ENCODE data around the gene PBXIP1.

Gene PBXIP1

DNA sequence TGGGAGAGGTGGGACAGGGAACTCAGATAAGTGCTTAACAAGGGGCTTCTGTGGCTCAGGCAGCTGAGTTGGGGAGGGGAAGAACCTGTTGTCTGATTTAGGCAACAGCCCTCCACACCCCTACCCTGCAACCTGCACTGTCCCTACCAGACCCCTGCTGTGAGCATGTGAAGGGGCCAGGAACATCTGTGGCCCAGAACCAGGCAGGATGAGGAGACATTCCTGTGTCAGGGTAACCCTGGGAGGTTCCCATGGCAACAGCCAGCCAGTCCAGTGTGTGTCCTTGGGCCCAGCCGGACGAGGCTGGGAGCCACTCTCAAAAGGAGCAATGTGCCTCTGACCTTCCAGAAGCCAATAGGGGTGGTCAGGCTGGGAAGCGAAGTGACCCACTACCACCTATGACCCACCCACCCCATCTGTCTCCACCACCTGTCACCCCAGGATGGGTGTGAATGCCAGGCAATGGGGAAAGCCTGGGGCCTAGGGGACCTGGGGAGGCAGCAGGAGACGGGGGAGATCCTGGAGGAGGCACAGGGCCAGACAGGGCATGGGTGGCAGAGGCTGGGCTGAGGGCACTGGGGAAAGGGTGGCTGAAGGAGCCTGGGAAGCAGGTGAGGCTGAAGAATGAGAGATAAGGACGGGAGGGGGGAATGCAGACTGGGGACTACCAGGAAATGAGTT, 14.4 kb downstream of the PBXIP1 start:
- whole genome bisulfite sequencing: 63% methylated on average over 3 of the region's 5 CpGs
- H2BK15ac ChIP-seq (ENCODE audit: low read depth, poor library complexity, severe bottlenecking): no peak overlapping the region
- H3K4me1 ChIP-seq (ENCODE audit: control insufficient read depth, insufficient read depth, low read depth, low read length): peaks cover 18% of the 10 kb centered on the region
- no peak overlapping the region for H2BK120ac ChIP-seq (ENCODE audit: low read depth, low read length)
- no peak overlapping the region for H3K27ac ChIP-seq (ENCODE audit: low read length, poor library complexity, severe bottlenecking)
- no peak overlapping the region for H3K18ac ChIP-seq (ENCODE audit: low read depth in 1 of 2, low read length in 2 of 2)
- H3K14ac ChIP-seq (ENCODE audit: low read length in 2 of 2): peak overlapping the region in 1 of 2 experiments; percentile 57
- H3K79me1 ChIP-seq (replicated peaks; ENCODE audit: low read length, poor library complexity, severe bottlenecking): no peaks in the 10 kb centered on the region
- no peak overlapping the region for H2AK5ac ChIP-seq (ENCODE audit: low read length, severe bottlenecking)
- no peak overlapping the region for H4K8ac ChIP-seq (ENCODE audit: low read length)
- DNase-seq: peak; percentile 53
- H2BK12ac ChIP-seq (ENCODE audit: low read length in 2 of 2): no peak overlapping the region
- H3K4me2 ChIP-seq (ENCODE audit: low read length, poor library complexity, severe bottlenecking): no peak overlapping the region
- H2AFZ ChIP-seq (ENCODE audit: low read depth, low read length): no peak overlapping the region
- H3K9me3 ChIP-seq (ENCODE audit: control insufficient read depth, low read length): no peaks in the 10 kb centered on the region
- no peaks in the 10 kb centered on the region for H3K27me3 ChIP-seq (ENCODE audit: control insufficient read depth in 1 of 2, insufficient read depth in 1 of 2, low read length in 2 of 2)
- peaks cover 12 to 33% of the 10 kb centered on the region in 2 experiments for H3K36me3 ChIP-seq (ENCODE audit: control insufficient read depth in 1 of 2, insufficient read depth in 2 of 2, low read depth in 1 of 2, low read length in 2 of 2)
- H2BK5ac ChIP-seq (ENCODE audit: low read depth, low read length, poor library complexity, severe bottlenecking): no peak overlapping the region
- H3K23ac ChIP-seq (ENCODE audit: low read length in 2 of 2): no peak overlapping the region
- H4K91ac ChIP-seq (ENCODE audit: low read length): no peak overlapping the region
- no peak overlapping the region for H3K4me3 ChIP-seq (ENCODE audit: insufficient read depth in 1 of 2, low read depth in 1 of 2, low read length in 2 of 2)
- H3K9ac ChIP-seq (ENCODE audit: low read length): peak overlapping the region; percentile 35
- H3K4ac ChIP-seq (ENCODE audit: low read depth in 1 of 2, low read length in 2 of 2): no peak overlapping the region

DNA sequence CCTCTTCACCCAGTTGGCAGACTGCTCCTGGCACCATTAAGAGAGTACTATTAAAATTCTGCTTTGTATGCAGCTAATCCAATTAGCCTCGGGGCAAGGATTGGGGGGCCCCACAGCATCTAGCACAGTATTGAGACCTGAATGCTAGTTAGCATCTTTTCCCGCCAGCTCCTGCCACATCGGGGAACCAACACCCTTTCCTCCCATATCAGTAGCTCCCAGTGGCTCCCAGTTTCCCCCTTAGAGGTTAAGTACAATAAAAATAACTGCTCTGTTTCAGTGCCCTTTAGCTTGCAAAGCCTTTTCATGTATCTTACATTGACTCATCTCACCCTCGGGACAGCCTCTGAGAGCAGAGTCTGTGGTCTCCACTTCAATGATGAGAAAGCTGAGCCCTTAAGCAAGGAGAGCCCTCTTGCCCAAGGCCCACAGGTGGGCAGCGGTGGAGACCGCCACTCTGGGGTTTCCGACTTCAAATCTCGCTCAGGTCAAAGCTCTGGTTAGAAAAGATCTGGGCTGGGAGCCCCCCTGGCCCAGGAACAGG, 15.2 kb downstream of the PBXIP1 start:
- Histone ChIP-seq H2BK15ac (ENCODE audit: low read depth, poor library complexity, severe bottlenecking) (no peak overlapping the region), H2BK12ac (ENCODE audit: low read length in 2 of 2) (no peak overlapping the region), H4K91ac (ENCODE audit: low read length) (no peak overlapping the region), H3K4me3 (ENCODE audit: insufficient read depth in 1 of 2, low read depth in 1 of 2, low read length in 2 of 2) (peak overlapping the region in 1 of 2 experiments; percentile 14), H3K14ac (ENCODE audit: low read length in 2 of 2) (no peak overlapping the region), H3K9ac (ENCODE audit: low read length) (peak overlapping the region; percentile 18), H3K79me1 (replicated peaks; ENCODE audit: low read length, poor library complexity, severe bottlenecking) (peaks cover 6% of the 10 kb centered on the region), H2BK120ac (ENCODE audit: low read depth, low read length) (no peak overlapping the region), H3K36me3 (ENCODE audit: control insufficient read depth in 1 of 2, insufficient read depth in 2 of 2, low read depth in 1 of 2, low read length in 2 of 2) (peaks cover 12 to 25% of the 10 kb centered on the region in 2 experiments), H2BK5ac (ENCODE audit: low read depth, low read length, poor library complexity, severe bottlenecking) (no peak overlapping the region), H3K23ac (ENCODE audit: low read length in 2 of 2) (no peak overlapping the region), H3K18ac (ENCODE audit: low read depth in 1 of 2, low read length in 2 of 2) (no peak overlapping the region), H3K27me3 (ENCODE audit: control insufficient read depth in 1 of 2, insufficient read depth in 1 of 2, low read length in 2 of 2) (no peaks in the 10 kb centered on the region), H2AFZ (ENCODE audit: low read depth, low read length) (no peak overlapping the region), H3K9me3 (ENCODE audit: control insufficient read depth, low read length) (no peaks in the 10 kb centered on the region), H3K4me1 (ENCODE audit: control insufficient read depth, insufficient read depth, low read depth, low read length) (peaks cover 24% of the 10 kb centered on the region), H3K4ac (ENCODE audit: low read depth in 1 of 2, low read length in 2 of 2) (no peak overlapping the region), H2AK5ac (ENCODE audit: low read length, severe bottlenecking) (no peak overlapping the region), H4K8ac (ENCODE audit: low read length) (no peak overlapping the region), H3K4me2 (ENCODE audit: low read length, poor library complexity, severe bottlenecking) (no peak overlapping the region), H3K27ac (ENCODE audit: low read length, poor library complexity, severe bottlenecking) (no peak overlapping the region)
- DNase-seq: no peak
- 76% methylated on average over 8 of the region's 8 CpGs for WGBS

DNA sequence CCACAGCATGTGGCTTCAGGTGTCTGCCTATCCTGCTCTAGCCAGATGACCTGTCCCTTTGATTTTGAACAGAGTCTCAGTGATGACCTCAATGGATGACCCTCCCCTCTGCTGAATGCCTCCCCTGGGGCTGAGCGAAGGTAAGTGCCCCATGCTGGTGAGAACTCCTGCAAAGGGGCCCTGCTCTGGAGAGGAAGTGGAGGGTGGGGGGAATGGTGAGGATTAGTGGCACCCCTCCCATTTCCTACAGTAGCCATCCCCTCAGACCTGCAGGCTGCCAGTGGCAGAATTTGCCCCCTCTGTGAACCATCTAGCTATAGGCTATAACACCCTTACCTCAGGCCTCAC, 15.7 kb downstream of the PBXIP1 start:
- H3K79me1 ChIP-seq (replicated peaks; ENCODE audit: low read length, poor library complexity, severe bottlenecking): peaks cover 11% of the 10 kb centered on the region
- H2BK15ac ChIP-seq (ENCODE audit: low read depth, poor library complexity, severe bottlenecking): no peak overlapping the region
- H3K4me2 ChIP-seq (ENCODE audit: low read length, poor library complexity, severe bottlenecking): no peak overlapping the region
- peak overlapping the region in 1 of 2 experiments; percentile 14 for H3K4me3 ChIP-seq (ENCODE audit: insufficient read depth in 1 of 2, low read depth in 1 of 2, low read length in 2 of 2)
- H2BK120ac ChIP-seq (ENCODE audit: low read depth, low read length): no peak overlapping the region
- peak overlapping the region; percentile 7 for H4K91ac ChIP-seq (ENCODE audit: low read length)
- no peaks in the 10 kb centered on the region for H3K27me3 ChIP-seq (ENCODE audit: control insufficient read depth in 1 of 2, insufficient read depth in 1 of 2, low read length in 2 of 2)
- H2AK5ac ChIP-seq (ENCODE audit: low read length, severe bottlenecking): no peak overlapping the region
- no peak overlapping the region for H3K14ac ChIP-seq (ENCODE audit: low read length in 2 of 2)
- H2AFZ ChIP-seq (ENCODE audit: low read depth, low read length): no peak overlapping the region
- no peak overlapping the region for H3K4ac ChIP-seq (ENCODE audit: low read depth in 1 of 2, low read length in 2 of 2)
- H3K4me1 ChIP-seq (ENCODE audit: control insufficient read depth, insufficient read depth, low read depth, low read length): peaks cover 25% of the 10 kb centered on the region
- DNase-seq: no peak
- H3K9me3 ChIP-seq (ENCODE audit: control insufficient read depth, low read length): no peaks in the 10 kb centered on the region
- H3K9ac ChIP-seq (ENCODE audit: low read length): peak overlapping the region; percentile 18
- peaks cover 7 to 20% of the 10 kb centered on the region in 2 experiments for H3K36me3 ChIP-seq (ENCODE audit: control insufficient read depth in 1 of 2, insufficient read depth in 2 of 2, low read depth in 1 of 2, low read length in 2 of 2)
- H3K18ac ChIP-seq (ENCODE audit: low read depth in 1 of 2, low read length in 2 of 2): no peak overlapping the region
- no peak overlapping the region for H2BK5ac ChIP-seq (ENCODE audit: low read depth, low read length, poor library complexity, severe bottlenecking)
- 50% methylated on average over 1 of the region's 1 CpG for WGBS
- no peak overlapping the region for H4K8ac ChIP-seq (ENCODE audit: low read length)
- H3K23ac ChIP-seq (ENCODE audit: low read length in 2 of 2): no peak overlapping the region
- no peak overlapping the region for H3K27ac ChIP-seq (ENCODE audit: low read length, poor library complexity, severe bottlenecking)
- H2BK12ac ChIP-seq (ENCODE audit: low read length in 2 of 2): no peak overlapping the region

- Histone ChIP-seq H3K9ac (ENCODE audit: low read length) (peak overlapping the region; percentile 100), H3K27ac (ENCODE audit: low read length, poor library complexity, severe bottlenecking) (no peak overlapping the region), H3K4me1 (ENCODE audit: control insufficient read depth, insufficient read depth, low read depth, low read length) (peaks cover 25% of the 10 kb centered on the region), H3K79me1 (replicated peaks; ENCODE audit: low read length, poor library complexity, severe bottlenecking) (peaks cover 17% of the 10 kb centered on the region), H3K14ac (ENCODE audit: low read length in 2 of 2) (no peak overlapping the region), H3K23ac (ENCODE audit: low read length in 2 of 2) (no peak overlapping the region), H2BK120ac (ENCODE audit: low read depth, low read length) (no peak overlapping the region), H4K8ac (ENCODE audit: low read length) (no peak overlapping the region), H3K4me2 (ENCODE audit: low read length, poor library complexity, severe bottlenecking) (no peak overlapping the region), H3K4me3 (ENCODE audit: insufficient read depth in 1 of 2, low read depth in 1 of 2, low read length in 2 of 2) (no peak overlapping the region), H3K9me3 (ENCODE audit: control insufficient read depth, low read length) (no peaks in the 10 kb centered on the region), H2BK5ac (ENCODE audit: low read depth, low read length, poor library complexity, severe bottlenecking) (no peak overlapping the region), H2BK12ac (ENCODE audit: low read length in 2 of 2) (peak overlapping the region in 1 of 2 experiments; percentile 59), H3K27me3 (ENCODE audit: control insufficient read depth in 1 of 2, insufficient read depth in 1 of 2, low read length in 2 of 2) (no peaks in the 10 kb centered on the region), H4K91ac (ENCODE audit: low read length) (no peak overlapping the region), H2AFZ (ENCODE audit: low read depth, low read length) (no peak overlapping the region), H3K36me3 (ENCODE audit: control insufficient read depth in 1 of 2, insufficient read depth in 2 of 2, low read depth in 1 of 2, low read length in 2 of 2) (peaks cover 0 to 8% of the 10 kb centered on the region in 2 experiments), H3K18ac (ENCODE audit: low read depth in 1 of 2, low read length in 2 of 2) (no peak overlapping the region), H2BK15ac (ENCODE audit: low read depth, poor library complexity, severe bottlenecking) (no peak overlapping the region), H3K4ac (ENCODE audit: low read depth in 1 of 2, low read length in 2 of 2) (no peak overlapping the region), H2AK5ac (ENCODE audit: low read length, severe bottlenecking) (no peak overlapping the region)
- no peak for DNase-seq
- WGBS: 98% methylated on average over 7 of the region's 7 CpGs
Observed at GRCh38 chr1:154938604-154939399, 17.1 kb downstream of the PBXIP1 start.

All from mesenchymal stem cell (in vitro differentiated cells and primary cell).